NT2/D1 (cell line): Measurements from ENCODE around the gene MT1E.

Experiments
- YY1 ChIP-seq: IDR thresholded peaks from 2 replicates; pipeline ENCODE4 v1.6.1; 2011; ENCODE audit not compliant: insufficient read length, insufficient read depth
- ZNF274 ChIP-seq: IDR thresholded peaks from 2 replicates; pipeline ENCODE4 v1.6.1; 2011; ENCODE audit warnings: mild to moderate bottlenecking, low read depth, low read length

GRCh38 chr16:56607109-56607618 is 18.4 kb upstream of the MT1E start:
- TF ChIP-seq ZNF274 (no peak), YY1 (no peak)
